ENCODE data around the gene ABO.
"Not testable (repeated sequence)": the region's sequence is repeated elsewhere in the genome, so short reads cannot be mapped to it uniquely, and the experiment has no call there.

Gene ABO

DNA sequence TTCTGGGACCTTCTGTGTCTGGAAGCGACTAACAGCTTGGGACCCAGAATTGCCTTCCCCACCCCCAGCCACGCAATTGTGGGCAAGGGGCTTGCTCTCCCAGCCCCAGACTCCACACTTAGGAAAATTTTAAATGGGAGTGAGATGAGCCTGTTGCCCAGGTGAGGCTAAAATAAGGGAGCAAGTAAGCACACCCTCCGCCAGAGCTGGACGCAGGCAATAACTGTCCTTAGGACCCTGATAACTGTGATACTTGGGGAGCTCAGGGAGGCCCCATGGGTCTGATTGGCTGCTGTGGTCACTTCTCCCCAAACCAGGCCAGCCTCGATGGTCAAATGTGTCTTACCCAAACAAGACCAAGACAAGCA is 13.3 kb downstream of the ABO start:
- no peak for DNase-seq

DNA sequence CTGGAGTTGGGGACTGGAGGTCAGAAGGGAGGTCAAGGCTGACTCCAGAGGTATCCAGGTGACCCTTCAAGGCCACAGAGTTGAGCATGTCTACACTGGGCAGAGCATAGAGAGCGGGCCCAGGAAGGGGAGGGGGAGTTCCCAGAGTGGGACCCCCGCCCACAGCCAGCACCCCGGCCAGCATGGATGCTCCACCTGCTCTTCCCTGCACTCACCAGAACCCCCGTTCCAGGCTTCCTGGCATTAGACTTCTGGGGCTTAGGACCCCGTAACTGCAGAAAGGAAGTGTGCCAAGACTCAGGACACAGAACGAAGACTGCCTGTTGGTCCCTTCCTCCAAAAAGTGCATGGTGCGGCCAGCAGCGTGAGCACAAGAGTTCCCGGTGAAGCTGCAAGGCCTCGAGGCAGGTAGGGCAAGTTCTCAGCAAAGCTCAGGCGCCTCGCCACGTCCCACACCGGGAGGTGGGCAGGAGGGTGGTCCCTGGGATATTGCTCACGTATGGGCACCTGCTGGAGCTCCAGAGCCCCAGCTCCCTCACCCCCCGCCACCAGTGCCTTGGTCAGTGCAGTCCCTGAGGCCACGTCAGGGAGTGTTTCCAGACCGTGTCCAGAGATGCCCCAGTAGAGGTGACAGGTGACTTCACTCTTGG is 13.8 kb downstream of the ABO start:
- DNase-seq = no peak

DNA sequence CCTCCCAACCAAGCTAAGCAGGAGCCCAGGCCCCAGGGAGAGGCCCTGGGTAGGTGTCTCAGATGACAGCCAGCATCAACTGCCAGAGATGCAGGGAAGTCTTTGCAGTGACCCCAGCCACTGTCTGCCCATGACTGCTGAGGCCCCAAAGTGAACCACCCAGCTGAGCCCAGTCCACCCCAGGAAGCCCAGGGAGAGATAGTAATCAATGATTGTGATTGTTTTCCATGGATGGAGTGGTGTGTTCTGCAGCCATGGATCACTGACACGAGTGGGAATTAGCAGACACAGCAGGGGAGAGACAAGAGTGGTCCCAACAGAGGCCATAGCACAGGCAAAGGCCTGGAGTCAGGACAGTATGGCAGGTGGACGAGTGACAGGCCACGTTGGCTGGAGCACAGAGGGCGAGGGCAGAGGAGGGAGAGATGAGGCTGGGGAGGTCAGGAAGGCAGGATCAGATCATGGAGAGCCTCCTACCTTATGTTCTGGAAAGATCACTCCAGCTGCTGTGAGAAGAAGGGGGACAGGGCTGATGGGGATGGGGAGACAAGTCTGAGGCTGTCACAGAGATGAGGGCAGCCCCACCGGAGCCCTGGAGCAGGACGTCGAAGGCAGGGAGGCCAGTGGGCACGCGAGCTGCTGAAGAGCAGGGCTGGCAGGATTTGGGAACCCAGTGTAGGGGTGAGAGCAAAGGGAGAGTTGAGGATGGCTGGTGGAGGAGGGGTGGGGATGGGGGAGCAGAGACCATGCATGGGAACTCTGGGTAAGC is 14.5 kb downstream of the ABO start:
- DNase-seq = no peak

DNA sequence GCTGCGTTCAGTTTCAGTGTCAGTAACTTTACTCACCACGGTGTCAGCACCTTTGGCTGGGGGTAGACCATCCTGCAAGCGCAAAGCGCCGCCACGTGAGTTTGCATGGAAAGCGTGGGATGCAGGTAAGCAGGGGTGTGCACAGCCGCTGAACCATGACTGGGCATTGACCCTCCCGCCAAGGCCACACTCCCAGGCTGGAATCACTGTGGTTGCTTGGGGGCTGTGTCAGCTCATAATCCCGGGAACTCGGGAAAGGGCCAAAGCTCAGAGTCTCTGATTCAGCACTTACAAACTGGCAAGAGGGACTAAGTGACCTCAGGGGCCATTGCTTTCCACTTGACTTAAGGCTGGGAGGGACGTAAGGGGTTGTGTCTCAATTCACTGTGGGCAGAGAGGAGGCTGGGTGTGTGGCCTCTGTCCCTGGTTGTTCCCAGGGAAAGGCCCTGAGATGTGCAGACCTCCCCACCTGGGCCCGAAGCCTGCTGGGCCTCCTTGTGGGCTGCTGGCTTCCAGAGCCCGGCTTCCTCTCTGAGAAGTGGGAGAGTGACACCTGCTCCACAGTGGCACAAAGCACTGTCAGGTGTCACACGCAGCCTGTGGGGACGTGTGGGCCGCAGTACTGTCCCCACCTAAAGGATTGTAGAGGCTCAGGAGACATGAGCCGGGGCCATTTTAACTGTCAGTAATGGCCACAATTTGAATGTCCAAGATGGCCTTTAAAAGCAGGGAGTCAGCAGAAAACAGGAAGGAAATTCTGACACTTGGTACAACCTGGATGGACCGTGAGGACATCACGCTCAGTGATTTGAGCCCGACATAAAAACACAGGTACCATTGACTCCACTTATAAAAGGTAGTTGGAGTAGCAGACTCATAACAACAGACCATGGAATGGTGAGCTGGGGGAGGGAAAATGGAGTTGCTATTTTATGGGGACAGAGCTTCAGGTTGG is 16.7 kb downstream of the ABO start:
- no peak for DNase-seq

DNA sequence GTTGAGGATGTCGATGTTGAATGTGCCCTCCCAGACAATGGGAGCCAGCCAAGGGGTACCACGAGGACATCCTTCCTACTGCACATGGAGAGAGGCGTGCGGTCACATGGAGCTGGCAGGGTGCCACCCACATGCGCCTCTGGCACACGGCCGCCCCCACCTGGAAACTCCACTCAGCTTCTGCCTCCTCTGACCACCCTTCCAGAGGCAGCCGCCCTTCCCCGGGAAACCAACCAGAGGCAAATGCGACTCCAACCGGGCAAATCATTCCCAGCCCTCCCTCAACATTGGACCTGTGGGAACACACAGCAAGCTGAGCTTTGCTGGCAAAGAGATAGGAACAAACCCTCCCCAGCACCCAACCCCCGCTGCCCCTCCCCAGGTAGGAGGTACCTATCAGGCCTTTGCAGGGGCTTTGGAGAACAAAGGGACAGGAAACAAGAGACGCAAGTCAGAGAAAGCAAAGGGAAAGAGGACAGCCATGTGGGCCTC is 17.5 kb downstream of the ABO start:
- DNase-seq = no peak

DNA sequence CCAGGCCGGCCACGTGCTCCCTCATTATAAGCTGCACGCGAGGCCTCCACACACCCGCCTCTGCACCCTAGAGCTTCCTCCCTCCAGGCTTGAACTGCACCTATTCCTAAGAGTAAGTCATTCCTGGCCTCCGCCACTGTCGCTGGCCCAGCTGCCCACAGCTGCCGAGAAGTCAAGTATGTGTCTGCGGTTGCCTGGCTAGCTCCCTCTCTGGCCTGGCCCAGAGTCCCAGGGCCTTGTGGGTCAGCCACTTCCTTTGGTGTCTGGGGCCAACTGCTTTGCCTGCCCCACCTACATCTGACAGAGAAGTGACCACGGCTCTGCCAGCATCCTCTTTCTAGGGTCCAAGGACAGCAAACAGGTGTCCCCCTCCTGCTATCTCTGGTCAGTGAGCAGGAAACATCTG is 18.3 kb downstream of the ABO start:
- DNase-seq = no peak

DNA sequence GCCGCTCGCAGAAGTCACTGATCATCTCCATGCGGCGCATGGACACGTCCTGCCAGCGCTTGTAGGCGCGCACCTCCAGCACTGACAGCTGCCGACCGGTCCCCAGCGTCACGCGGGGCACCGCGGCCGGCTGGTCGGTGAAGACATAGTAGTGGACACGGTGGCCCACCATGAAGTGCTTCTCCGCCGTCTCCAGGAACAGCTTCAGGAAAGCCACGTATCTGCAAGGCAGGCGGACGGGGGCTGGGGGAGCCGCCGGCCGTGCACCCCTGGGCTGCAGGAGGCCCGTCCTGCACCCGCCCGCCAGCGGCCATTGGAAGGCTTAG is 18.9 kb downstream of the ABO start:
- no peak for DNase-seq

DNA sequence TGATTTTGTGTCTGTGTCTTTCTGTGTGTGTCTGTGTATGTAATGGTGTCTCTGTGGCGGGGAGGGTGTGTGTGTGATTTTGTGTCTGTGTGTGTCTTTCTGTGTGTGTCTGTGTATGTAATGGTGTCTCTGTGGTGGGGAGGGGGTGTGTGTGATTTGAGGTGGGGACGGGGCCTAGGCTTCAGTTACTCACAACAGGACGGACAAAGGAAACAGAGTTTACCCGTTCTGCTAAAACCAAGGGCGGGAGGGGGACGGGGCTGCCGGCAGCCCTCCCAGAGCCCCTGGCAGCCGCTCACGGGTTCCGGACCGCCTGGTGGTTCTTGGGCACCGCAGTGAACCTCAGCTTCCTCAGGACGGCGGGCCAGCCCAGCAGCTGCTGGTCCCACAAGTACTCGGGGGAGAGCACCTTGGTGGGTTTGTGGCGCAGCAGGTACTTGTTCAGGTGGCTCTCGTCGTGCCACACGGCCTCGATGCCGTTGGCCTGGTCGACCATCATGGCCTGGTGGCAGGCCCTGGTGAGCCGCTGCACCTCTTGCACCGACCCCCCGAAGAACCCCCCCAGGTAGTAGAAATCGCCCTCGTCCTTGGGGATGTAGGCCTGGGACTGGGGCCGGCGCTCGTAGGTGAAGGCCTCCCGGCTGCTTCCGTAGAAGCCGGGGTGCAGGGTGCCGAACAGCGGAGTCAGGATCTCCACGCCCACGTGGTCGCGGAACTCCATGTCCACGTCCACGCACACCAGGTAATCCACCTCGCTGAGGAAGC is 19.4 kb downstream of the ABO start:
- no peak for DNase-seq

DNA sequence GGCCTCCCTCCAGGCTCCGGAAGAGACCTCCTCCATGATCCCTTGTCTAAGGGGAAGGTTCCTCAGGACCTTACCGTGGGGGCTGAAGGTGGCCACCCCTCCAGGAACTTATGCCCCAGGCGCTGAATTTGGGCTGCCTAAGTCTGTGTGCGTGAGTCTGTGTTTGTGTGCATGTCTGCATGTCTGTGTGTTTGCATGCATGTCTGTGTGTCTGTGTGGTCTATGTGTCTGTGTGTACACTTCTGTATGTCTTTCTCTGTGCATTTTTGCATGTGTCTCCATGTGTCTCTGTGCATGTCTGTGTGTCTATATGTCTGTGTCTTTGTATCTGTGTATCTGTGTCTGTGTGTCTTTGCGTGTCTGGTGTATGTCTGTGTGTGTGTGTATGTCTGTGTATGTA is 20.5 kb downstream of the ABO start:
- DNase-seq = no peak

DNA sequence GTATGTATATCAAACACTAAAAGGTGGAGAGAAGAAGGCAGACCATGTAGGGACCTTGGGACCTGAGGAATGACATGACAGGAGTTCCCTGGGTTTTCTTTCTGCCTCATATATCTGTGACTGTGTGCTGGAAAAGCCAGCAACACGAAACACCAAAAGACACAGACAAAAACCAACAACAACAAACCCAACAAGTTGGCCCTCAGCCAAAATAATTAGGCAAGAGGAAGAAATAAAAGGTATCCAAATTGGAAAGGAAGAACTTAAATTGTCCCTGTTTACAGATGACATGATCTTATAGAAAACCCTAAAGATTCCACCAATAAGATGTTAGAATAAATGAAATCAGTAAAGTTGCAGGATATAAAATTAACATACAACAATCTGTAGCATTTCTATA is 21.7 kb downstream of the ABO start:
- DNase-seq = no peak

DNA sequence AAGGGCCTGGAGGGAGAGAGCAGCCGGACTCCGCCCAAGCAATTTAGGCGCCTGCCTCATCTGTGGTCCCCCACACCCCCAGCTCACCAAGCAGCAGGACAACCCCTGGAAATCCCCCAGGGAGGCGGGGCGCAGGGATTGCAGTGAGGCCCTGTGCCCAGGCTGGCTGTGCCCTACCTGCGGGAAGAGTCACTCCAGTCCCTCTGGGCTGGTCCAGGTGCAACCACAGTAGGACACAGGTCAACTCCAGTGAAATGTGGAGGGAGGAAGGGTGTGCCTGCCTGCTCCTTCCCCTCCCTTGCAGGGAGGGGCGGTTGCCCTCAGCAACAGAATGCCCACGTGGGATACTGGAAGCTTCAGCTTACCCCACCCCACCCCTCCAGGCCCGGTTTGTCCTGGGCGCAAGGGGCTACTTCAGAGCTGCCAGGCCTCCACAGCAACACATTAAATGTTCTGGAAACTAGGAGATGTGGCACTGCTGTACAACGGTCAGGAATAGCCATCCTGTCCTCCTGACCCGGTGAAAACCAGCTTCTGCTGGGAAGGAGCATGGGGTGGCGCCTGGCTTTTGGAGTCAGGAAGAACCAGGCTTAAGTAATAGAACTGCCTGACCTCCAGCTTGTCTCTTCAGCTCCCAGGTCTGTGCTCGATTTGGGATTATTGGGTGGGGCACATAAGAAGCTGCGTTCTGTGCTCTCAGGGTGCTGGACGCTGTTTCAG is 22.5 kb downstream of the ABO start:
- DNase-seq = no peak

DNA sequence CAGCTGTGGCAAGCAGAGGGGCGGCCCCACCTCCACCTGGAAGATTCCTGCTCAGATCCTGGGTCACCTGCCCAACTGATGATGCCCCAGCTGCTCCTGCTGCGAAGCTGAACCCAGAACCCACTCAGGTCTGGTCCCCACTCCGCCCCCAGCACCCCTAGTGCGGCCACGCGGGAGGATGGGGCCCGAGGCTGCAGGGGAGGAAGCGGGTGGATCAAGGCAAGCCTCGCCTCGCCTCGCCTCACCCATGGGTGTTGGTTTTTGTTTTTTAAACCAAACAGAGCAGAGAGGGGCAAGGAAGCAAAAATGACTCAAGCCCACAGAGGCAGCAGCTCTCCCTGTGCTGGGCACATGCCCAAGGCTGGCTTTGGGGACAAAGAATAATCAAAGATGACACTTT is 23.2 kb downstream of the ABO start:
- no peak for DNase-seq

DNA sequence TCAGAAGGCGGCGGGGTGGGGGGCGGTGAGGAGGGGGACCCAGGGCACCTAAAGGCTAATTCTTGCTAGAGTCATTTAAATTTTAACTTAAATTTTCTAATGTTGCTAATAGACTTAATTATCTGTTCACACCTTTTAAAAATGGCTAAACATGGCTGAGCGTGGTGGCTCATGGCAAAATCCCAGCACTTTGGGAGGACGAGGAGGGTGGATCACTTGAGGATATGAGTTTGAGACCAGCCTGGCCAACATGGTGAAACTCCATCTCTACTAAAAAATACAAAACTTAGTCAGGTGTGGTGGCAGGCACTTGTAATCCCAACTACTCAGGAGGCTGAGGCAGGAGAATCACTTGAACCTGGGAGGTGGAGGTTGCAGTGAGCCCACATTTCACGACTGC is 23.8 kb downstream of the ABO start:
- not testable (repeated sequence) for DNase-seq

DNA sequence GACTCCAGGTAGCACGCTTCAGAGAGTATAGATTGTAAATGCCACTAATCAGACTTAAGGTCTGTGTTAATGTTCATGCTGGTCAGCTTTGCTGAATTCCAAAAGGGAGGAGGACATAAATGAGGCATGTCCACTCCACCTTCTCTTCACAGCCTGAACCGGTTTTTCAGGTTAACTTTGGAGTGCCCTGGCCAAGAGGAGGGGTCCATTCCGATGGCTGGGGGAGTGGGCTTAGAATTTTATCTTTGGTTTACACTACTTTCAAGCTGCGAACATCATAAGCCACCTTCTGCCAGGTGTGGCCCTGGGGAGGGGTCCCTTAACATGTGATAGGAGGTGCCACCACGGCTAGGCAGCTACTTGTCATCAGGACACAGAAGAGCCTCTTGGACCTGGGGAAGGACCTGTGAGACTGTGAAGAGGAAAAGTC is 24.2 kb downstream of the ABO start:
- DNase-seq = no peak

DNA sequence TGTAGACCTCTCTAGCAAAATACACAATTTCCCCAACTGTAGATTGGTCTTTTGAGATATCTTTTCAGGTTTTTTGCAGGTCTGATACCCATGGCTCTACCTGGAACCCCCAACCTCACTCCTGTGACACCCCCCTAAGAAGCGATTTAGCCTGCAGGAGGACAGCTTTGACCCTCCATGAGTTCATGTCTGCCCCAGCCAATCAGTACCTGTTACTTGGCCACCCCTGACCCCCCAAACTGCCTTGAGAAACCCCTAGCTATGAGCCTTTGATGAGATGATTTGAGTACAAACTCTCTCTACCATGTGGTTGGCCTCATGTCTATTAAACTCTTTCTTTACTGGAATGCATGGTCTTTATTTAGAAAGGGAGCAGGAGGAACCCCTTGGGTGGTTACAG is 25.7 kb downstream of the ABO start:
- DNase-seq = no peak

DNA sequence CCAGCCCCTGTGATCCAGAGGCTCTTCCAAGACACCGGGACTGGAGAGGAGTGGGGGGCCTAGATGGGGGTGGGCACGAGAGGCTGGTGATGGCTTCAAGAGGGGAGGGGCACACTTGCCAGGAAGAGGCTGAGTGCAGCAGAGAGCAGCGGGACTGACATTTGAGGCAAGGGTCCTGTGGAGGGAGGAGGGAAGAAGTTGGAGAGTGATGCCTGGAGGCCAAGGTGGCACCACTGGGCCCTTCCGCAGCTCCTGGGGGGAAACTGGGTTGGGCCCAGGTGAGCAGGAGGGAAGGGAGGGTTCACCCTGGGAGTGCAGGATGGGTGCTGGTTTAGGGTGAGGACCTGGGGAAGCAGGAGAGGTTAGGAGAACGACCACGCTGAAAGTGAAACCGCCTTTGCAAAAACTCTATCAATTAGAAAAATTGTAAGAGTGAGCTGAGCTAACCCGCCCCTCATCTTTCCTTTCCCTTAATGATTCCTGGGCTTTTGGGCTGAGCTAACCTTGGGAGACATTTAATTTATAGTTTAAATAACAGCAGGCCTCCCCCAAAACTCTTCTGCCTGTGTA is 26.2 kb downstream of the ABO start:
- no peak for DNase-seq

DNA sequence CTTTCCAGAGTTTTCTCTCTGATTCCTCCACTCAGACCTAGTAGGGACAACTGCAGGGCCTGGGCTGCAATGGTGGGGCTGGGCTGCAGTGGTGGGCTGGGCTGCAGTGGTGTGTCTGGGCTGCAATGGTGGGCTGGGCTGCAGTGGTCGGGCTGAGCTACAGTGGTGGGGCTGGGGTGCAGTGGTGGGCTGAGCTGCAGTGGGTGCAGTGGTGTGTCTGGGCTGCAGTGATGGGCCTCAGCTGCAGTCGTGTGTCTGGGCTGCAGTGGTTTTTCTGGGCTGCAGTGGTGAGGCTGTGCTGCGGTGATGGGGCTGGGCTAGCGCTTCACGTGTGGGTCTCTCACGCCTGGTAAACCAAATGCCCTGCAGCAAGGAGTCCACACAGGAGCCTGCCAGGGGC is 27.4 kb downstream of the ABO start:
- DNase-seq = no peak

DNA sequence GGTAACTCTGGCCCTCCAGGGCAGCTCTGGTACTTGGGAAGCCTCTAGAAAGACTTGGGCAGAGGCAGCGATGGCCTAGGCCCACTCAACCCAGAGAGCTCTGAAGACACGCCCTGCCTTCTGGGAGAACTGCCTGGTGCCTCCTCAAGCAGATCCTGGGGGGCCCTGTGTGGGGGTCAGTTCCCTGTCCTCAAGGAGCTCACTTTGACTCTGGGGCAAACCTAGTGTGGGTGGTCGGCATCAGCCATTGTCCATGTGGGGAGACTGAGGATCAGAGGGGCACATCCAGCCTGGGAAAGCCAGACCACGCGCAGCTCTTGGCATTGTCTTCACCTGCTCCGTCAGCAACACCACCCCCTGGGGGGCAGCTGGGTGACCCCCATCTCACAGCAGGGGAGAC is 28.0 kb downstream of the ABO start:
- DNase-seq = no peak

DNA sequence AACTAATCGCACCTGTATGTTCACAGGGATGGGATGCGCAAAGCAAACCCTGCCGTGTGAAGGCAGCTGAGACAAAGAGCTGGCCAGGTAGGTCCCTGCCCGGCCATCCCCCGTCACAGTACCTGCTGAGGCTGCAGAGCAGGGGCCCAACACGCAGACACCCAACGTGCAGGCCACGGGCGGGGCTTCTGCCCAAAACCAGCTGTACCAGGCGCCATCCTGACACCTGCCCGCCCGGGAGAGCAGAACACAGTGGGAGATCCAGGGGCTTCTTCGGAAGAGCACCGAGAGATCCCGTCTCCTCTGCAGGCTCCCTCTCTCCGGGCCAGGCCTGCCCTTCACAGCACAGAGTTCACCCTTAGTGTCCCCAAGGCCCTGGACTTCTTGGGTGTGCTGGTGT is 28.4 kb downstream of the ABO start:
- DNase-seq = no peak

DNA sequence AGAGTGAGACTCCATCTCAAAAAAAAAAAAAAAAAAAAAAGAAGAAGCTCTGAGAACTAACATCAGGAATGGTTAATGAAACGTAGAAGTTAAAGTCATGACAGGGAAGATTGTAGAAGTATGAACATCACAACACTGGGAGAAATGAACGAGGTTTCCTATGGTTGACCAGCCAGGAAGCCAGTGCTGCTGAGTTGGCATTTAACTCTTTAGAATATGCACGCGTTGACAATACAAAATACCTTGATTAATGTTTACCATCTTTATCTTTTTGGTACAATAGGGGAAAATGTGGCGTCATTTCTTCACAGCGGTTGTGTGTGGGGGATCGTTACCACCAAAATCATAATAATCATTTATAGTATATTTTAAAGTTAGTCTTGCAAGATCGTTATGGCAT is 32.0 kb downstream of the ABO start:
- DNase-seq = no peak

DNA sequence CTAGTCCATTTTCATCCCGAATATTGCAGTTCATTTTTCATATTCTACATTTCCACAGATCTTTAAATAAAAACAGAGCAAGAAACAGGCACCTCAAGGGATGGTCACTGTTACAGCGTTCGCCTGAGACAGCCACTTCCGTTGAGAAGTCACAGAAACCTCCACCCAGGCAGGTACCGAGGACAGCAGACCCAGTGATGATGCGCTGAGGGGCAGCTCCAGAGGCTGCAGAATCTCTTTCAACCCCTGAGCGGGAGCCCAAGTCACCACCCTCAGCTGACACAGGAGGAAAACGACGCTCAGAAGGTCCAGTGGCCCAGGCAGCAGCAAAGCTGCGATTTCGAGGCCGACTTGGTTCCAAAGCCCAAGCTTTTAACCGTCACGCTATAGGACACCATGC is 32.8 kb downstream of the ABO start:
- no peak for DNase-seq

DNA sequence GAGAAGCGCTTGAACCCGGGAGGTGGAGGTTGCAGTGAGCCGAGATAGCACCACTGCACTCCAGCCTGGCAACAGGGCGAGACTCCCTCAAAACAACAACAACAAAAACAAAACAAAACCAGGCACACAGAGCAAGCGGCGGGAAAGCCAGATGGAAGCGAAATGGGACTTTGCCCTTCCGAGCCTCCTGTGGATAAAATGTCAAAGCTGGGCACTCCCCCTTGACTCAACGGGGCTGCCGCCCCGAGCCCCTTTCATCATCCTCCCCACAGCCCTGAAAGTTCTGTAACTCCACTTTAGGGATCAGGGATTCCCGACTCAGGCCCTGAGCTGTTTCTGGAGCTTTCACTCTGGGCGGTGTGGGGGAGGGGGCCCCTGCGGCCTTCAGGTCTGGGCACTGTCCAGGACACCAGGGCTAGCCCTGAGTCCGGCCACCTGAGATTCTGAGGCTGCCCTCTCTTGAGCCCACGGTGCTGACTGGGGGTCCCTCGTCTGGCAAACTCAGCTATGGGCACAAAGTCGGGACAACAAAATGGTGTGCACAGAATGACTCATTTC is 35.4 kb downstream of the ABO start:
- no peak for DNase-seq
